Fibroblast of lung (primary cell): ENCODE results near the gene KCTD16. TPM values are rescaled to one million over a fixed set of nuclear protein-coding genes. Genes with fewer than 3 reads are reported as not detected.

Source experiments
- DNase-seq, 2 donors: peaks; one replicate each; pipeline versions ENCODE4 v3.0.0 to v3.0.0-alpha.2; 2010; ENCODE audit warnings: low read depth in 2 of 2
- H2AFZ ChIP-seq: 2 replicates; pipeline ENCODE4 v1.5.1; 2012; ENCODE audit warnings: low read length, control low read depth, inconsistent platforms
- H3K27ac ChIP-seq: 2 replicates; pipeline ENCODE4 v1.5.1; 2011; ENCODE audit warnings: low read length, control low read depth; ENCODE audit not compliant: insufficient read depth
- H3K27me3 ChIP-seq: 2 replicates; pipeline ENCODE4 v1.5.1; 2011; ENCODE audit warnings: mild to moderate bottlenecking, low read length; ENCODE audit not compliant: control insufficient read depth, insufficient read depth
- H3K36me3 ChIP-seq: 2 replicates; pipeline ENCODE4 v1.5.1; 2011; ENCODE audit warnings: low read length; ENCODE audit not compliant: control insufficient read depth, insufficient read depth
- H3K4me1 ChIP-seq: 2 replicates; pipeline ENCODE4 v1.5.1; 2011; ENCODE audit warnings: low read length; ENCODE audit not compliant: control insufficient read depth, insufficient read depth; ENCODE audit errors: extremely low read depth
- H3K4me2 ChIP-seq: 2 replicates; pipeline ENCODE4 v1.5.1; 2011; ENCODE audit warnings: low read length, control low read depth; ENCODE audit not compliant: insufficient read depth; ENCODE audit errors: extremely low read depth
- H3K4me3 ChIP-seq, 4 experiments: fragments of 200-600 bp in 1 of 4; sonication (generic) in 1 of 4; replicated peaks in 1 of 4; 2 replicates each; pipeline ENCODE4 v1.5.1; 2011 to 2016; ENCODE audit warnings: low read length in 4 of 4, low read depth in 3 of 4, mild to moderate bottlenecking in 3 of 4, control low read depth in 2 of 4, inconsistent platforms in 1 of 4, mixed read lengths in 1 of 4; ENCODE audit not compliant: insufficient read depth in 1 of 4; ENCODE audit errors: control extremely low read depth in 1 of 4
- H3K79me2 ChIP-seq: 2 replicates; pipeline ENCODE4 v1.5.1; 2012; ENCODE audit warnings: mild to moderate bottlenecking, low read length, inconsistent platforms; ENCODE audit not compliant: control insufficient read depth, insufficient read depth
- H3K9ac ChIP-seq: 2 replicates; pipeline ENCODE4 v1.5.1; 2011; ENCODE audit warnings: mild to moderate bottlenecking, low read length, control low read depth; ENCODE audit not compliant: insufficient read depth
- H3K9me3 ChIP-seq: 2 replicates; pipeline ENCODE4 v1.5.1; 2012; ENCODE audit warnings: low read depth, low read length; ENCODE audit not compliant: control insufficient read depth, insufficient read depth
- H4K20me1 ChIP-seq: 2 replicates; pipeline ENCODE4 v1.5.1; 2011; ENCODE audit warnings: low read length; ENCODE audit not compliant: control insufficient read depth, insufficient read depth; ENCODE audit errors: extremely low read depth
- CTCF ChIP-seq, 2 donors: IDR thresholded peaks in 1 of 2; conservative IDR thresholded peaks in 1 of 2; 1 replicate in 1 of 2; 2 replicates in 1 of 2; pipeline ENCODE4 v1.5.1; 2011 to 2012; ENCODE audit warnings: low read length in 2 of 2, control low read depth in 1 of 2, inconsistent platforms in 1 of 2, low read depth in 1 of 2, mild to moderate bottlenecking in 1 of 2
- EZH2 ChIP-seq: IDR thresholded peaks from 2 replicates; pipeline ENCODE4 v1.5.1; 2012; ENCODE audit warnings: low read length, control low read depth, mild to moderate bottlenecking; ENCODE audit errors: missing control alignments
- polyA plus RNA-seq, 2 donors: library from polyadenylated mRNA; depleted of rRNA in 1 of 2; stranded (reverse) in 1 of 2; unstranded in 1 of 2; fragments of >200 nt; gene quantifications; 2 replicates each; pipeline ENCODE4 v1.2.1, GENCODE V29; 2011 to 2012; ENCODE audit warnings: missing spikeins in 1 of 2
- total RNA-seq: library from RNA; depleted of rRNA; stranded (reverse); fragments of >200 nt; gene quantifications from 2 replicates; pipeline ENCODE4 v1.2.1, GENCODE V29; 2014

Gene KCTD16
- total and polyA plus RNA-seq, 2 donors (not counting 1 experiment from before 2014, with no cell fraction given), result 0.32 to 1.2 TPM

- Histone ChIP-seq H3K27me3 (no peaks in the 10 kb centered on the region), H3K36me3 (no peaks in the 10 kb centered on the region), H3K9ac (no peak overlapping the region), H3K27ac (no peak overlapping the region), H3K4me2 (no peak overlapping the region), H3K4me3 (no peak overlapping the region), H3K4me1 (no peaks in the 10 kb centered on the region), H3K79me2 (no peaks in the 10 kb centered on the region), H2AFZ (no peak overlapping the region), H4K20me1 (no peaks in the 10 kb centered on the region), H3K9me3 (no peaks in the 10 kb centered on the region)
- TF ChIP-seq EZH2, result no peak
- TF ChIP-seq CTCF (conservative IDR thresholded peaks at IDR 0.05 in 1 of 2, IDR thresholded peaks at IDR 0.05 in 1 of 2; ENCODE audit: low read depth in 1 of 2, low read length in 2 of 2), result no peak
- peak in 1 of 2 donors; percentile 56 for DNase-seq
These were observed 19.6 kb upstream of the KCTD16 start for GRCh38 chr5:144151026-144151425.

- no peak overlapping the region for H3K27ac ChIP-seq
- no peak overlapping the region for H3K9ac ChIP-seq
- no peaks in the 10 kb centered on the region for H3K79me2 ChIP-seq
These were observed 13.9 kb upstream of the KCTD16 start for GRCh38 chr5:144156767-144157171.

GRCh38 chr5:144162686-144163085 is 8.0 kb upstream of the KCTD16 start:
- TF ChIP-seq EZH2, result no peak
- no peak for TF ChIP-seq CTCF (conservative IDR thresholded peaks at IDR 0.05 in 1 of 2, IDR thresholded peaks at IDR 0.05 in 1 of 2; ENCODE audit: low read depth in 1 of 2, low read length in 2 of 2)
- Histone ChIP-seq H3K27me3 (no peaks in the 10 kb centered on the region), H2AFZ (no peak overlapping the region), H3K4me1 (no peaks in the 10 kb centered on the region), H3K9me3 (no peaks in the 10 kb centered on the region), H3K79me2 (peaks cover 20% of the 10 kb centered on the region), H4K20me1 (no peaks in the 10 kb centered on the region), H3K4me3 (no peak overlapping the region), H3K4me2 (no peak overlapping the region), H3K27ac (no peak overlapping the region), H3K9ac (no peak overlapping the region), H3K36me3 (peaks cover 17% of the 10 kb centered on the region)
- no peak for DNase-seq

More at GRCh38 chr5:144156767-144157171, 13.9 kb upstream of the KCTD16 start:
- peak in 1 of 2 donors; percentile 33 for DNase-seq
- H3K4me3 ChIP-seq, result no peak overlapping the region
- H3K4me1 ChIP-seq, result no peaks in the 10 kb centered on the region
- H3K36me3 ChIP-seq, result peaks cover 6% of the 10 kb centered on the region
- no peak overlapping the region for H2AFZ ChIP-seq
- no peaks in the 10 kb centered on the region for H4K20me1 ChIP-seq
- no peaks in the 10 kb centered on the region for H3K9me3 ChIP-seq
- no peak overlapping the region for H3K4me2 ChIP-seq
- TF ChIP-seq EZH2, result no peak
- TF ChIP-seq CTCF (conservative IDR thresholded peaks at IDR 0.05 in 1 of 2, IDR thresholded peaks at IDR 0.05 in 1 of 2; ENCODE audit: low read depth in 1 of 2, low read length in 2 of 2), result no peak
- no peaks in the 10 kb centered on the region for H3K27me3 ChIP-seq
